ENCODE results near the gene FTCDNL1.
A peak's percentile ranks its signal among the peaks of the same experiment; 100 is the strongest.

Gene FTCDNL1

GRCh38 chr2:199744724-199745123 lies 106.3 kb downstream of the FTCDNL1 start:
- H3K4me3 ChIP-seq (ENCODE audit: low read depth, low read length), result no peak overlapping the region
- no peaks in the 10 kb centered on the region for H3K9me3 ChIP-seq (ENCODE audit: severe bottlenecking)
- H3K36me3 ChIP-seq, result no peaks in the 10 kb centered on the region
- DNase-seq, result no peak
- no peak overlapping the region for H3K27ac ChIP-seq
- TF ChIP-seq CTCF (IDR thresholded peaks at IDR 0.05; ENCODE audit: low read depth, low read length), result no peak
- no peaks in the 10 kb centered on the region for H3K27me3 ChIP-seq (ENCODE audit: insufficient read depth, low read depth, severe bottlenecking)

- Histone ChIP-seq H3K9me3 (ENCODE audit: severe bottlenecking) (no peaks in the 10 kb centered on the region), H3K36me3 (no peaks in the 10 kb centered on the region), H3K27ac (peak overlapping the region; percentile 33; the same call in 1 of the 2 replicates), H3K27me3 (ENCODE audit: insufficient read depth, low read depth, severe bottlenecking) (no peaks in the 10 kb centered on the region), H3K4me3 (ENCODE audit: low read depth, low read length) (no peak overlapping the region)
- TF ChIP-seq CTCF (IDR thresholded peaks at IDR 0.05; ENCODE audit: low read depth, low read length), result no peak
- no peak for DNase-seq
Observed at GRCh38 chr2:199744260-199744659, 106.7 kb downstream of the FTCDNL1 start.

- no peak for TF ChIP-seq CTCF (IDR thresholded peaks at IDR 0.05; ENCODE audit: low read depth, low read length)
- H3K27ac ChIP-seq, result no peak overlapping the region
- no peaks in the 10 kb centered on the region for H3K27me3 ChIP-seq (ENCODE audit: insufficient read depth, low read depth, severe bottlenecking)
- peak; percentile 20 for DNase-seq
- no peaks in the 10 kb centered on the region for H3K36me3 ChIP-seq
- no peak overlapping the region for H3K4me3 ChIP-seq (ENCODE audit: low read depth, low read length)
- no peaks in the 10 kb centered on the region for H3K9me3 ChIP-seq (ENCODE audit: severe bottlenecking)
Observed at GRCh38 chr2:199743415-199744120, 107.4 kb downstream of the FTCDNL1 start.

GRCh38 chr2:199742884-199743283 lies 108.1 kb downstream of the FTCDNL1 start:
- H3K4me3 ChIP-seq (ENCODE audit: low read depth, low read length), result no peak overlapping the region
- H3K36me3 ChIP-seq, result no peaks in the 10 kb centered on the region
- H3K9me3 ChIP-seq (ENCODE audit: severe bottlenecking), result no peaks in the 10 kb centered on the region
- H3K27ac ChIP-seq, result no peak overlapping the region
- H3K27me3 ChIP-seq (ENCODE audit: insufficient read depth, low read depth, severe bottlenecking), result no peaks in the 10 kb centered on the region
- peak; percentile 30 for DNase-seq
- TF ChIP-seq CTCF (IDR thresholded peaks at IDR 0.05; ENCODE audit: low read depth, low read length), result no peak

- Histone ChIP-seq H3K4me3 (ENCODE audit: low read depth, low read length) (no peak overlapping the region), H3K27me3 (ENCODE audit: insufficient read depth, low read depth, severe bottlenecking) (no peaks in the 10 kb centered on the region), H3K27ac (no peak overlapping the region), H3K36me3 (no peaks in the 10 kb centered on the region), H3K9me3 (ENCODE audit: severe bottlenecking) (no peaks in the 10 kb centered on the region)
- no peak for TF ChIP-seq CTCF (IDR thresholded peaks at IDR 0.05; ENCODE audit: low read depth, low read length)
- no peak for DNase-seq
Observed at GRCh38 chr2:199740111-199740428, 110.9 kb downstream of the FTCDNL1 start.

All from WERI-Rb-1 (cell line).